KOPT-K1 (cell line): ENCODE data around the gene KLB.

Source experiments
- H3K27ac ChIP-seq: fragments of 200-600 bp; sonication (generic); 2 replicates; pipeline ENCODE4 v1.5.1; 2016; ENCODE audit warnings: antibody characterized with exemption, mild to moderate bottlenecking, low read depth, low read length; ENCODE audit not compliant: poor library complexity, severe bottlenecking
- H3K36me3 ChIP-seq: fragments of 200-600 bp; sonication (generic); 2 replicates; pipeline ENCODE4 v1.5.1; 2017; ENCODE audit warnings: antibody characterized with exemption, mild to moderate bottlenecking, low read length, moderate library complexity; ENCODE audit not compliant: insufficient read depth
- H3K9me3 ChIP-seq: fragments of 200-600 bp; sonication (generic); 2 replicates; pipeline ENCODE4 v1.5.1; 2017; ENCODE audit warnings: antibody characterized with exemption, low read length, mild to moderate bottlenecking; ENCODE audit not compliant: insufficient read depth, poor library complexity, severe bottlenecking

The KLB gene

GRCh38 chr4:39469429-39470077 is 62.8 kb downstream of the KLB start:
- no peaks in the 10 kb centered on the region for H3K9me3 ChIP-seq
- peaks cover 75% of the 10 kb centered on the region for H3K36me3 ChIP-seq
- no peak overlapping the region for H3K27ac ChIP-seq

- Histone ChIP-seq H3K9me3 (no peaks in the 10 kb centered on the region), H3K27ac (no peak overlapping the region), H3K36me3 (peaks cover 67% of the 10 kb centered on the region)
Observed at GRCh38 chr4:39470402-39470801, 63.7 kb downstream of the KLB start.

- no peaks in the 10 kb centered on the region for H3K9me3 ChIP-seq
- peaks cover 63% of the 10 kb centered on the region for H3K36me3 ChIP-seq
- H3K27ac ChIP-seq: no peak overlapping the region
Observed at GRCh38 chr4:39472396-39472795, 65.7 kb downstream of the KLB start.

DNA sequence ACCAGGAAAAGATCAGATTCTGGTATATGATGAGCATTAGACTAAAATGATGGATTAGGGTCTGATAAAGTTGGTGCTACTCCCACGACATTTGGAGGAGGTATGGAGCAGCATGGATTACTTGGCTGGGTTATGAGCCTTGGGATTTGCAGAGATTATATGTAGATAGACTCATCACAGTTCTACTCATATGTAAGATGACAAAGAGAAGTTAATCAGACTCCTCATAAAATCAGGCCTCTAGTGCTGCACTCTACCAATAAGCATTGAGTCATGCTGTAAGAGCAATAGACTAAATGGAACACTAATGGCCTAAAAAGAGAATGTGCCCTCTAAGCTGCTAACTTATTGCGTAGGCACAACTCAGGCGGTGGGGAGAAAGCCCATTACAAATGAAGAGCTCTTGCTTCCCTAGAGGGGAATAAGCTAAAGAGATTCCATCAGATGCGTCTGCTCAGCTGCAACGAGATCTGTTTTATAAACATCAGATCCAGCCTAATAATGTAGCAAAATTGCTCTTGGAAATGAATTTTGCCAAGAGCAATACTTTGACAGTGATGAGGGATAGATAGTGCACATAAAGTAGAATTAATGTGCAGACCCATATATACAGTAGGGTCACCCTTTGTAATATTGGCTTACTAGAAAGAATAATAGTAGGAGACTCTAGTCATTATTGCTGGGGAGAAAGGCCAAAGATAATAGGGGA is 69.6 kb downstream of the KLB start:
- Histone ChIP-seq H3K9me3 (no peaks in the 10 kb centered on the region), H3K36me3 (peaks cover 49% of the 10 kb centered on the region), H3K27ac (no peak overlapping the region)

DNA sequence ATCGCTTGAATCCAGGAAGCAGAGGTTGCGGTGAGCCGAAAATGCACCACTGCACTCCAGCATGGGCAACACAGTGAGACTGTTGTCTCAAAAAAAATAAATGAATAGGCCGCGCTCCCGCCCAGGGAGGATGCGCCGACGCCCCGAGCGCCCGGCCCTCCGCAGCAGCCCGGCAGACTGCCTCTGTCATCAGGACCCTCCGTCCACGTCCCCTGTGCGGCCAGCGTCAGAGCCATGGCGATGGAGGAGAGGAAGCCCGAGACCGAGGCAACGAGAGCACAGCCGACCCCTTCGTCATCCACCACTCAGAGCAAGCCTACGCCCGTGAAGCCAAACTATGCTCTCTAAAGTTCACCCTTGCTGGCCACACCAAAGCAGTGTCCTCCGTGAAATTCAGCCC is 73.5 kb downstream of the KLB start:
- peaks cover 21% of the 10 kb centered on the region for H3K36me3 ChIP-seq
- no peak overlapping the region for H3K27ac ChIP-seq
- H3K9me3 ChIP-seq: peaks cover 7% of the 10 kb centered on the region

GRCh38 chr4:39480902-39481695 is 74.4 kb downstream of the KLB start:
- Histone ChIP-seq H3K36me3 (peaks cover 18% of the 10 kb centered on the region), H3K9me3 (peaks cover 7% of the 10 kb centered on the region), H3K27ac (no peak overlapping the region)

- Histone ChIP-seq H3K9me3 (peaks cover 7% of the 10 kb centered on the region), H3K36me3 (no peaks in the 10 kb centered on the region)
Observed at GRCh38 chr4:39484582-39485272, 78.0 kb downstream of the KLB start.

GRCh38 chr4:39486221-39486804 is 79.6 kb downstream of the KLB start:
- no peaks in the 10 kb centered on the region for H3K36me3 ChIP-seq
- no peak overlapping the region for H3K27ac ChIP-seq
- peaks cover 7% of the 10 kb centered on the region for H3K9me3 ChIP-seq

More at GRCh38 chr4:39484582-39485272, 78.0 kb downstream of the KLB start:
- no peak overlapping the region for H3K27ac ChIP-seq

DNA sequence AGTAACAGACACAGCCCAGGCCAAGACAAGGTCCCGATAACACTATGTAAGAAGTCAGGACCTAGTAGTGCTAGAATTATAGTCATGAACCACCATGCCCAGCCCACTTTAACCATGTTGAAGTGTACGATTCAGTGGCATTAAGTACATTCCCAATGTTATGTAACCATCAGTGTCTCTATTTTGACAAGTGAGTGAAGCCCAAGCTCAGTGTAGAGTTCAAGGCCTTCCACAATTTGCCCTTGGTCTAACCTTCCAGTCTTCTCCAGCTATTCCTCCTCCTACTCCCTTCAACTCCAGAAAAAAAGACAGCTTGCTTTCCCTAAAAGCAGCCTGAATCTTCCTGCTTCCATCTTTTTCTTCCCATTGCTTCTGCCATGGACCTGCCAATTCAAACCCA is 83.6 kb downstream of the KLB start:
- no peaks in the 10 kb centered on the region for H3K36me3 ChIP-seq
- H3K27ac ChIP-seq: no peak overlapping the region
- H3K9me3 ChIP-seq: no peaks in the 10 kb centered on the region

- Histone ChIP-seq H3K27ac (no peak overlapping the region), H3K9me3 (no peaks in the 10 kb centered on the region), H3K36me3 (no peaks in the 10 kb centered on the region)
Observed at GRCh38 chr4:39494354-39494753, 87.6 kb downstream of the KLB start.

DNA sequence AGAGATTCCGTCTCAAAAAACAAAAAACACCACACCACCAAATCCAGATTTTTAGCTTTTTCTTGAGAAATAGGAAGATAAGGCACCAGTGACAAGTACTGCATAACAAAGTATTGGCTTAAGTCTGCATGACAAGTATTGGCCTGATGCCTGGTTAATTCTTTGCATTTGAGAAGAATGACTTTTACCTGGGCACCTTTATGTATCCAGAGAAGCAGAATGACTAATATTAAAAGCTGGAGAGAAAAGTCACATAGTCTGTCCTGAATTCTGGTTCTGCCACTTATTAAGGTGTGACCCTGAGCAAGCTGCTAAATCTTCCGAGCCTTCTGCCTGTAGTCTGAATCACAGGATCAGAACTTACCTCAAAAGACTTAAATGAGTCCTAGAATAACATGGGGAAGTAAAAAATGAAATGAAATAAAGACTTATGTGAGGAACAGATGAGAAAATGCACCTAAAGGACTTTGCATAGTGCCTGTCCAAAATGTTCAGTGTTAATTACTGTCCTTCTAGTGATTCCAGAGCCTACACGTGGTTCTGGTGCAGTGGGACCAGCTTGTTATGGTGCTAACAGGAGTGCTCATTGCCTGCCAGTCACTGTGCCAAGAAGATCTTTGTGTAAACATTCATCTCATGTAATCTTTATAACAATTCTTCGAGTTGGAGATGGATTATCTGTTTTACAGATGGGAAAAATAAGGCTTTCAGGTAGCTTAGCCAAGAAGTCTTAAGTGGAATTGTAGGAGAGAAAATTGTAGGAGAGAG is 88.9 kb downstream of the KLB start:
- Histone ChIP-seq H3K36me3 (no peaks in the 10 kb centered on the region), H3K27ac (no peak overlapping the region), H3K9me3 (no peaks in the 10 kb centered on the region)

DNA sequence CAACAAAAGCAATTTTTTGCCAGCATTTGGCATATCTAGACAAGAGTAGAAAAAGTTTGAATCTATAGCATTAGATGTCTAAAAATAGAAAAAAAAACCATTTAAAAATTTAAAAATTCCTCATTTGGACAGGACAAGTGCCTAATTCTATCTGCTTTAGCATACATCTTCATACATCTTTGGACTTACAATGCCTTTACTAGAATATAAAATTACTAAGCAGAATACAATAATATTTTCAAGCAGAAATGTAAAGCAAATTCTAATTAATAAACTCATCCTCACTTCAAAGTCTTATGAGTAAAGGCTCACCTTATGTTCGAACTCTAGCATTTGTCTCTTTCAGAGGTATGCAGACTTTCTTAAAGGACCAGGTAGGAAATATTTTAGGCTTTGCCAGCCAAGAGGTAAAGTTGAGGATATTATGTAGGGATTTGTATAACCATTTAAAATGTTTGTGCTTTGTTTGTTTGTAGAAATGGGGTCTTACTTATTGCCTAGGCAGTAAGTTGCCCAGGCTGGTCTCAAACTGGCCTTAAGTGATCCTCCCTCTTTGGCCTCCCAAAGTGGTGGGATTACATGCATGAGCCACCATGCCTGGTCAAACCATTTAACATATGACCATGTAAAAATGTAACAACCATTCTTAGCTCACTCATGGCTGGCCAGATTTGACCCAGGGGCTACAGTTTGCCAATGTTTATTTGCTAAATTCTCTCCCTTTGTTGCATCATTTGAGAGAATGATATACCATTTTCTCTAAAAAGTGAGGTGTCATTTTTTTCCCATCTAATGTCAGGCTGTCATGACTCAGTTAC is 91.4 kb downstream of the KLB start:
- Histone ChIP-seq H3K9me3 (no peaks in the 10 kb centered on the region), H3K36me3 (no peaks in the 10 kb centered on the region; the same call in 1 of the 2 replicates), H3K27ac (no peak overlapping the region)

- no peak overlapping the region for H3K27ac ChIP-seq
- peaks cover 2% of the 10 kb centered on the region; the same call in 1 of the 2 replicates for H3K36me3 ChIP-seq
- no peaks in the 10 kb centered on the region for H3K9me3 ChIP-seq
Observed at GRCh38 chr4:39498727-39499020, 91.9 kb downstream of the KLB start.
